NB4 (cell line): ENCODE measurements around the gene SHH.

Source experiments
- DNase-seq: peaks from one replicate; pipeline ENCODE4 v3.0.0; 2010; ENCODE audit warnings: low read depth
- H3K4me3 ChIP-seq: one replicate; pipeline ENCODE4 v1.5.1; 2011; ENCODE audit warnings: mild to moderate bottlenecking, low read depth, low read length, moderate library complexity
- CTCF ChIP-seq: IDR thresholded peaks from one replicate; pipeline ENCODE4 v1.5.1; 2012; ENCODE audit warnings: low read depth, low read length
- MAX ChIP-seq: IDR thresholded peaks from 2 replicates; pipeline ENCODE4 v1.6.1; 2011; ENCODE audit warnings: low read depth, low read length
- MYC ChIP-seq: IDR thresholded peaks from 2 replicates; pipeline ENCODE4 v1.6.1; 2011; ENCODE audit warnings: low read depth, low read length
- POLR2A ChIP-seq: IDR thresholded peaks from 2 replicates; pipeline ENCODE4 v1.6.1; 2011; ENCODE audit warnings: mild to moderate bottlenecking; ENCODE audit not compliant: insufficient read length; ENCODE audit errors: extremely low read depth

The SHH gene

GRCh38 chr7:155794196-155794595 lies 18.1 kb downstream of the SHH start:
- H3K4me3 ChIP-seq = no peak overlapping the region
- TF ChIP-seq MAX (no peak), MYC (no peak), CTCF (no peak), POLR2A (no peak)
- DNase-seq = no peak

- DNase-seq = no peak
- TF ChIP-seq MYC (no peak), CTCF (no peak), MAX (no peak), POLR2A (no peak)
- H3K4me3 ChIP-seq = no peak overlapping the region
These were observed 18.5 kb downstream of the SHH start for GRCh38 chr7:155793720-155794119.

GRCh38 chr7:155792999-155793560 lies 19.2 kb downstream of the SHH start:
- no peak for DNase-seq
- TF ChIP-seq MAX = no peak
- H3K4me3 ChIP-seq = no peak overlapping the region

- TF ChIP-seq POLR2A = no peak
- TF ChIP-seq MYC = no peak
- TF ChIP-seq CTCF = no peak
- no peak for TF ChIP-seq MAX
- DNase-seq = no peak
- no peak overlapping the region for H3K4me3 ChIP-seq
These were observed 19.8 kb downstream of the SHH start for GRCh38 chr7:155792315-155792960.

GRCh38 chr7:155791836-155792235 lies 20.4 kb downstream of the SHH start:
- no peak for TF ChIP-seq MYC
- no peak for TF ChIP-seq POLR2A
- no peak for TF ChIP-seq MAX
- no peak for TF ChIP-seq CTCF
- H3K4me3 ChIP-seq = no peak overlapping the region
- DNase-seq = no peak

GRCh38 chr7:155791214-155791737 lies 21.0 kb downstream of the SHH start:
- H3K4me3 ChIP-seq = no peak overlapping the region
- TF ChIP-seq MAX = no peak
- TF ChIP-seq CTCF = no peak
- no peak for TF ChIP-seq MYC
- no peak for TF ChIP-seq POLR2A
- no peak for DNase-seq
